ENCODE measurements around the gene CYB5D1. TPM values are rescaled to one million over a fixed set of nuclear protein-coding genes. Genes with fewer than 3 reads are reported as not detected.

CYB5D1 gene
- total RNA-seq, 4 donors from 2014 or later = 3.1 to 17.6 (median 16.2) TPM

DNA sequence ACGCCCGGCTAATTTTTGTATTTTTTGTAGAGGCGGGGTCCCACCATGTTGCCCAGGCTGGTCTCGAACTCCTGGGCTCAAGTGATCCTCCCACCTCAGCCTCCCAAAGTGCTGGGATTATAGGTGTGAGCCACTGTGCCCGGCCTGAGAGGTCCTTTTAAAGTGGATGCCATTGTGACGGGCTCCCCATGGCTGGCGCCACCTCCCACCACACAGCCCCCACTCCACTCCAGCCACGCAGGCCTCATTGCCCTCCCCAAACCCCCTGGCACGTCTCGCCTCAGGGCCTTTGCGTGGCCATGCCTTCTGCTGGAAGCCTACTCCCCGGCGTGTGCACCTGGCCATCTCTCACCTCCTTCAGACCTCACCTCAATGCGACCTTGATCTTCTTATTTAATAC, 35.7 kb upstream of the CYB5D1 start:
- Histone ChIP-seq H3K27me3 (no peaks in the 10 kb centered on the region), H3K4me3 (no peak overlapping the region), H3K27ac (no peak overlapping the region), H3K36me3 (no peaks in the 10 kb centered on the region), H3K9me3 (no peaks in the 10 kb centered on the region), H3K4me1 (no peaks in the 10 kb centered on the region)
- intact Hi-C loops (cut with DNase I; ENCODE audit: low total_unique reads) = loop anchor here (10.0 kb wide), 1 partner anchor 77 kb away; no protein-coding TSS in a partner anchor
- DNase-seq = no peak
- no peak for TF ChIP-seq POLR2A (IDR thresholded peaks at IDR 0.05)
- TF ChIP-seq, protein P1, sequence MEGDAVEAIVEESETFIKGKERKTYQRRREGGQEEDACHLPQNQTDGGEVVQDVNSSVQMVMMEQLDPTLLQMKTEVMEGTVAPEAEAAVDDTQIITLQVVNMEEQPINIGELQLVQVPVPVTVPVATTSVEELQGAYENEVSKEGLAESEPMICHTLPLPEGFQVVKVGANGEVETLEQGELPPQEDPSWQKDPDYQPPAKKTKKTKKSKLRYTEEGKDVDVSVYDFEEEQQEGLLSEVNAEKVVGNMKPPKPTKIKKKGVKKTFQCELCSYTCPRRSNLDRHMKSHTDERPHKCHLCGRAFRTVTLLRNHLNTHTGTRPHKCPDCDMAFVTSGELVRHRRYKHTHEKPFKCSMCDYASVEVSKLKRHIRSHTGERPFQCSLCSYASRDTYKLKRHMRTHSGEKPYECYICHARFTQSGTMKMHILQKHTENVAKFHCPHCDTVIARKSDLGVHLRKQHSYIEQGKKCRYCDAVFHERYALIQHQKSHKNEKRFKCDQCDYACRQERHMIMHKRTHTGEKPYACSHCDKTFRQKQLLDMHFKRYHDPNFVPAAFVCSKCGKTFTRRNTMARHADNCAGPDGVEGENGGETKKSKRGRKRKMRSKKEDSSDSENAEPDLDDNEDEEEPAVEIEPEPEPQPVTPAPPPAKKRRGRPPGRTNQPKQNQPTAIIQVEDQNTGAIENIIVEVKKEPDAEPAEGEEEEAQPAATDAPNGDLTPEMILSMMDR (IDR thresholded peaks at IDR 0.05) = no peak

DNA sequence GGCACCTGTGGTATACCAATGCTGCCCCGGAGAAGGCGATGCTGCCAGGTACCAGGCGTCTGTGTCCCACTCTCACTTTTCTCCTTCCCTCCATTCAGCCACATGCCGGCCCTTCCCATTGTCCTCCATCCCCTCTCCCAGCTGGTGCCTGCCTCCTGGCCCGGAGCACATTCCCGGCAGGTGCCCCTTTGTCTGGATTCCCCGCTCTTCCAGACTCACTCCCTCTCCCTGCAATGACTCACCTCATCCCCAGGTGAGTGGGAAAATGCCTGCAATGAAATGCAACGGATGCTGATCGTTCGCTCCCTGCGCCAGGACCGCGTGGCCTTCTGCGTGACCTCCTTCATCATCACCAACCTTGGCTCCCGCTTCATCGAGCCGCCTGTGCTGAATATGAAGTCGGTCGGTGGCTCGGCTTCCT, 34.2 kb upstream of the CYB5D1 start:
- TF ChIP-seq, protein P1 (IDR thresholded peaks at IDR 0.05) = no peak
- TF ChIP-seq POLR2A (IDR thresholded peaks at IDR 0.05) = no peak
- intact Hi-C loops (cut with DNase I; ENCODE audit: low total_unique reads) = loop anchor here (10.0 kb wide), 1 partner anchor 79 kb away; no protein-coding TSS in a partner anchor

GRCh38 chr17:7824021-7824924, 33.5 kb upstream of the CYB5D1 start:
- DNase-seq = no peak
- Histone ChIP-seq H3K4me3 (no peak overlapping the region), H3K27ac (no peak overlapping the region), H3K36me3 (no peaks in the 10 kb centered on the region), H3K9me3 (no peaks in the 10 kb centered on the region), H3K4me1 (no peaks in the 10 kb centered on the region), H3K27me3 (no peaks in the 10 kb centered on the region)
- no peak for TF ChIP-seq POLR2A (IDR thresholded peaks at IDR 0.05)
- TF ChIP-seq, protein P1 (IDR thresholded peaks at IDR 0.05) = no peak
- intact Hi-C loops (cut with DNase I; ENCODE audit: low total_unique reads) = loop anchor here (10.0 kb wide), 1 partner anchor 79 kb away; no protein-coding TSS in a partner anchor

More for the DNA sequence above, 34.2 kb upstream of the CYB5D1 start:
- Histone ChIP-seq H3K27me3 (no peaks in the 10 kb centered on the region), H3K36me3 (no peaks in the 10 kb centered on the region), H3K27ac (no peak overlapping the region), H3K4me1 (no peaks in the 10 kb centered on the region), H3K4me3 (no peak overlapping the region), H3K9me3 (no peaks in the 10 kb centered on the region)
- no peak for DNase-seq

- H3K4me3 ChIP-seq = no peak overlapping the region
- H3K27ac ChIP-seq = no peak overlapping the region
- TF ChIP-seq, protein P1 (IDR thresholded peaks at IDR 0.05) = no peak
- H3K9me3 ChIP-seq = no peaks in the 10 kb centered on the region
- H3K36me3 ChIP-seq = no peaks in the 10 kb centered on the region
- no peaks in the 10 kb centered on the region for H3K27me3 ChIP-seq
- H3K4me1 ChIP-seq = no peaks in the 10 kb centered on the region
- intact Hi-C loops (cut with DNase I; ENCODE audit: low total_unique reads) = loop anchor here (10.0 kb wide), 1 partner anchor 81 kb away; no protein-coding TSS in a partner anchor
- no peak for DNase-seq
Observed at GRCh38 chr17:7825206-7825990, 32.4 kb upstream of the CYB5D1 start.
